Osteoblast (primary cell): ENCODE results near the gene SGK1. TPM values are rescaled to one million over a fixed set of nuclear protein-coding genes. Genes with fewer than 3 reads are reported as not detected.
"Not testable (repeated sequence)": the region's sequence is repeated elsewhere in the genome, so short reads cannot be mapped to it uniquely, and the experiment has no call there.

Experiments used
- DNase-seq: peaks from one replicate; pipeline ENCODE4 v3.0.0; 2011; ENCODE audit warnings: low spot score, mixed read lengths; ENCODE audit not compliant: insufficient read length; ENCODE audit errors: missing footprints
- H2AFZ ChIP-seq: 2 replicates; pipeline ENCODE4 v1.6.0; 2011; ENCODE audit warnings: mild to moderate bottlenecking, low read length
- H3K27ac ChIP-seq: 2 replicates; pipeline ENCODE4 v1.5.1; 2011; ENCODE audit warnings: mild to moderate bottlenecking, low read depth, low read length, moderate library complexity
- H3K27me3 ChIP-seq: 2 replicates; pipeline ENCODE4 v1.6.0; 2012; ENCODE audit warnings: mild to moderate bottlenecking, control low read depth, inconsistent platforms, low read length, moderate library complexity; ENCODE audit not compliant: insufficient read depth
- H3K36me3 ChIP-seq: 2 replicates; pipeline ENCODE4 v1.5.1; 2011; ENCODE audit warnings: mild to moderate bottlenecking, low read length, control low read depth, moderate library complexity; ENCODE audit not compliant: insufficient read depth
- H3K4me1 ChIP-seq: 2 replicates; pipeline ENCODE4 v1.5.1; 2011; ENCODE audit warnings: mild to moderate bottlenecking, low read length, control low read depth, moderate library complexity; ENCODE audit not compliant: insufficient read depth
- H3K4me2 ChIP-seq: 2 replicates; pipeline ENCODE4 v1.6.0; 2011; ENCODE audit warnings: mild to moderate bottlenecking, low read length; ENCODE audit not compliant: insufficient read depth
- H3K4me3 ChIP-seq: fragments of 200-600 bp; sonication (generic); 3 replicates; pipeline ENCODE4 v1.5.1; 2012; ENCODE audit warnings: mild to moderate bottlenecking, low read length, inconsistent platforms; ENCODE audit not compliant: insufficient read depth
- H3K79me2 ChIP-seq: 2 replicates; pipeline ENCODE4 v1.6.0; 2012; ENCODE audit warnings: mild to moderate bottlenecking, low read length, control low read depth, inconsistent platforms; ENCODE audit not compliant: insufficient read depth
- H3K9me3 ChIP-seq: 2 replicates; pipeline ENCODE4 v1.5.1; 2011; ENCODE audit warnings: low read depth, low read length, control low read depth
- H4K20me1 ChIP-seq: 2 replicates; pipeline ENCODE4 v1.6.0; 2012; ENCODE audit warnings: mild to moderate bottlenecking, low read length, control low read depth; ENCODE audit not compliant: insufficient read depth
- total RNA-seq: library from RNA; depleted of rRNA; stranded (reverse); fragments of >200 nt; gene quantifications from 2 replicates; pipeline ENCODE4 v1.2.3, GENCODE V29; 2012
- TF ChIP-seq, protein P1 (sequence below): IDR thresholded peaks from 2 replicates; pipeline ENCODE4 v1.5.1; 2011; ENCODE audit warnings: mild to moderate bottlenecking, low read depth, low read length, moderate library complexity; ENCODE audit errors: extremely low read depth

The SGK1 gene
- total RNA-seq, 1 donor: 91.6 TPM

DNA sequence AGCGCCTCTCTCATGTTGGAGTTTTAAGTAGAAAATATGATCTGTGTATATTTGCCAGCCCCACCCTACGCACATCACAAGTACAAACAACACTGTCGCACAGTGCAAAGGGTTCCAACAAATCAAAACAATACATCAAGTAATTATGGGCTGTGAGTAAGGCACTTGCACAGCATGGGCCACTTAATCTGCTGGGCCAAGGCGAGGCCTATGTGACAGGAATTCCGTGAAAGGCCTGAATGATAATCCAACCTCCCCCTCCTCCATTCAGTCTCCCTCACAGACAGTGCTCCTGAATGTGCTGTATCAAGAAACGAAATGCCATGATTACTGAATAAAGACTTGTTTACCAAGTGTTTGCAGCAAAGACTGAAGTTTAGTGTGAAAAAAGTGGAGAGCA, 135.4 kb downstream of the SGK1 start:
- Histone ChIP-seq H3K9me3 (no peaks in the 10 kb centered on the region), H3K4me3 (no peak overlapping the region), H4K20me1 (no peaks in the 10 kb centered on the region), H3K4me1 (peaks cover 6% of the 10 kb centered on the region), H3K36me3 (no peaks in the 10 kb centered on the region), H2AFZ (no peak overlapping the region), H3K27me3 (no peaks in the 10 kb centered on the region), H3K4me2 (no peak overlapping the region), H3K79me2 (no peaks in the 10 kb centered on the region), H3K27ac (no peak overlapping the region)
- TF ChIP-seq, protein P1, sequence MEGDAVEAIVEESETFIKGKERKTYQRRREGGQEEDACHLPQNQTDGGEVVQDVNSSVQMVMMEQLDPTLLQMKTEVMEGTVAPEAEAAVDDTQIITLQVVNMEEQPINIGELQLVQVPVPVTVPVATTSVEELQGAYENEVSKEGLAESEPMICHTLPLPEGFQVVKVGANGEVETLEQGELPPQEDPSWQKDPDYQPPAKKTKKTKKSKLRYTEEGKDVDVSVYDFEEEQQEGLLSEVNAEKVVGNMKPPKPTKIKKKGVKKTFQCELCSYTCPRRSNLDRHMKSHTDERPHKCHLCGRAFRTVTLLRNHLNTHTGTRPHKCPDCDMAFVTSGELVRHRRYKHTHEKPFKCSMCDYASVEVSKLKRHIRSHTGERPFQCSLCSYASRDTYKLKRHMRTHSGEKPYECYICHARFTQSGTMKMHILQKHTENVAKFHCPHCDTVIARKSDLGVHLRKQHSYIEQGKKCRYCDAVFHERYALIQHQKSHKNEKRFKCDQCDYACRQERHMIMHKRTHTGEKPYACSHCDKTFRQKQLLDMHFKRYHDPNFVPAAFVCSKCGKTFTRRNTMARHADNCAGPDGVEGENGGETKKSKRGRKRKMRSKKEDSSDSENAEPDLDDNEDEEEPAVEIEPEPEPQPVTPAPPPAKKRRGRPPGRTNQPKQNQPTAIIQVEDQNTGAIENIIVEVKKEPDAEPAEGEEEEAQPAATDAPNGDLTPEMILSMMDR: no peak
- no peak for DNase-seq

DNA sequence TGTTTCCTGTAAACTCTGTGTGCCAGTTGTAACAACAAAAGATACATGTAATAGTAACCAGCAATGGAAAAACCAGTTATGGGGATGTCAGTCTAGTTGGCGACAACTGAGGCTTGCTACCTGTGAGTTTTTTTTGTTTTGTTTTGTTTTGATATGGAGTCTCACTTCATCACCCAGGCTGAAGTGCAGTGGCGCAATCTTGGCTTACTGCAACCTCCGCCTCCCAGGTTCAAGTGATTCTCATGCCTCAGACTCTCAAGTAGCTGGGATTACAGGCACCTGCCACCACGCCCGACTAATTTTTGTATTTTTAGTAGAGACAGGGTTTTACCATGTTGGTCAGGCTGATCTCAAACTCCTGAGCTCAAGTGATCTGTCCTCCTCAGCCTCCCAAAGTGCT, 136.2 kb downstream of the SGK1 start:
- not testable (repeated sequence) for H3K36me3 ChIP-seq, DNase-seq, H3K27me3 ChIP-seq, H3K27ac ChIP-seq, H3K4me2 ChIP-seq, H4K20me1 ChIP-seq, H2AFZ ChIP-seq, H3K4me3 ChIP-seq, H3K9me3 ChIP-seq, H3K79me2 ChIP-seq
- peaks cover 11% of the 10 kb centered on the region for H3K4me1 ChIP-seq

DNA sequence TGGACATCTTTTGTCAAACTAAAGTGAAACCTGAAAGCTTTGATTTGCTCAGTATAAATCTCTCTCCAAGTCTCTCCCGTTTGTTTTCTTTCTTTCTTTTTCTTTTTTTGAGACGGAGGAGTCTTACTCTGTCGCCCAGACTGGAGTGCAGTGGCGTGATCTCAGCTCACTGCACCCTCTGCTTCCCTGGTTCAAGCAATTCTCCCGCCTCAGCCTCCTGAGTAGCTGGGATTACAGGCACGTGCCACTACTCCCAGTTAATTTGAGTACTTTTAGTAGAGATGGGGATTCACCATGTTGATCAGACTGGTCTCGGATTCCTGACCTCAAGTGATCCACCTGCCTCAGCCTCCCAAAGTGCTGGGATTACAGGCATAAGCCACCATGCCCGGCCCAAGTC, 136.7 kb downstream of the SGK1 start:
- not testable (repeated sequence) for H3K27me3 ChIP-seq, H3K4me2 ChIP-seq, DNase-seq, H3K79me2 ChIP-seq, H4K20me1 ChIP-seq, H3K27ac ChIP-seq, H3K9me3 ChIP-seq, H3K4me3 ChIP-seq, H2AFZ ChIP-seq, H3K36me3 ChIP-seq
- H3K4me1 ChIP-seq: peaks cover 15% of the 10 kb centered on the region

DNA sequence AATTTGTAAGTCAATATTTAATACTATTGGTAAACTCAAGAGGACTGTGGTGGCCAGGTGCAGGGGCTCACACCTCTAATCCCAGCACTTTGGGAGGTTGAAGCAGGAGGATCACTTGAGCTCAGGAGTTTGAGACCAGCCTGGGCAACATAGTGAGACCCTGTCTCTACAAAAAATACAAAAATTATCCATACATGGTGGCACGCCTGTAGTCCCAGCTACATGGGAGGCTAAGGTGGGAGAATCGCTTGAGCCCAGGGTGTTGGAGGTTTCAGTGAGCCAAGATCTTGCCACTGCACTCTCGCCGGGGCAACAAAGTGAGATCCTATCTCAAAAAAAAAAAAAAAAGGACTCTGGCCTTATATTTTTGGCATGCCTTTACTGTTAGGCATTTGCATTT, 137.4 kb downstream of the SGK1 start:
- H3K27me3 ChIP-seq, H3K79me2 ChIP-seq, H3K27ac ChIP-seq, H3K9me3 ChIP-seq, H3K4me3 ChIP-seq, H4K20me1 ChIP-seq, H3K36me3 ChIP-seq, H2AFZ ChIP-seq, DNase-seq, H3K4me2 ChIP-seq: not testable (repeated sequence)
- peaks cover 18% of the 10 kb centered on the region for H3K4me1 ChIP-seq

DNA sequence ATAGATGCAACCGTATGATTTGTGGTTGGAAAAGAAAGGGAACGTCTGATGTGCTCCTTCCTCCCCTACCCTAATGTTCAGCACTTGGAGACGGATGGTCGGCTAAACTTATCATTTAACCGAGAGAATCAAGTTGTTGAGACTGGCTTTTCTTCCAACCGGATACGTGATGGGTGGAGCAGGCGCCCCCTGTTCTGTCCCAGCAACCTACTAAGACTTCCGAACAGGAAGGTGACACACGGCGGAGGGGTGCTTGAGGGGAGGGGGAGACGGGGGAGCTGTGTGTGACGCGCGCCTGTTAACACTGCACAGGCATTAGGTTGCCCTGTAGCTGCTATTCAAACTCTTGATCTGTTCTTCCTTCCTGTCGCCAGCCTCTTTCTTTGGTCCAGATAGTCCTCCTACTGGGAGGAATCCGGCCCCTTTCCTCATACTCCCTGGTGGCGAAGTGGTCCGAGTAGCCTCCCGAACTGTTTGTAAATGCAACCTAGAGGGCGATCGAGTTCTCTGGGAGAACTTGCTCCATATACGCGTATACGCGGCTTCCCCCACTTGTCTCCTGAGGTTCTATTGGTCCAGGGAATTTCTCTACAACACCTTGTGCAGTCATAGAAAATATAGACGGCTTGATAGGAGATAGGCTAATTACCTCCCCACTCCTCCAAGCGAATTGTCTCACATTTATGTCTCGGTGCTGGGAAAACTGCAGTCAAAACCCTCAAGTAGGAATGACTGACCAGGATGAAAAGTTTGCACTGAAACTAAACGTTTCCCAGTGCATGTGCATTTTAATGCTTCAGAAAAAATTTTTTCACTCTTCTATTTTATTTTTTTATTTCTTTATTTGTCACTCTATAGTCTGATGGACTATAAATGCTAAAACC, 139.5 kb downstream of the SGK1 start:
- H4K20me1 ChIP-seq: peaks cover 10% of the 10 kb centered on the region
- H3K36me3 ChIP-seq: peaks cover 10% of the 10 kb centered on the region
- peak overlapping the region; percentile 76 for H2AFZ ChIP-seq
- peaks cover 19% of the 10 kb centered on the region for H3K4me1 ChIP-seq
- no peaks in the 10 kb centered on the region for H3K9me3 ChIP-seq
- H3K27me3 ChIP-seq: no peaks in the 10 kb centered on the region
- H3K79me2 ChIP-seq: peaks cover 12% of the 10 kb centered on the region
- peak overlapping the region; percentile 93 for H3K27ac ChIP-seq
- TF ChIP-seq, protein P1: peak; percentile 95
- peak; percentile 95 for DNase-seq
- peak overlapping the region; percentile 91 for H3K4me2 ChIP-seq
- peak overlapping the region; percentile 70 for H3K4me3 ChIP-seq
